Ureter (tissue), 1 donor: ENCODE measurements around the gene AVL9. TPM values are rescaled to one million over a fixed set of nuclear protein-coding genes. Genes with fewer than 3 reads are reported as not detected.
"Not testable (repeated sequence)": the region's sequence is repeated elsewhere in the genome, so short reads cannot be mapped to it uniquely, and the experiment has no call there.

ENCODE experiments used
- DNase-seq: peaks from one replicate; pipeline ENCODE4 v3.0.0-alpha.2; 2020; ENCODE audit warnings: low spot score
- total RNA-seq: library from RNA; stranded (reverse); gene quantifications from one replicate; pipeline ENCODE4 v1.2.4, GENCODE V29; 2023
- donor health status: DM: yes; HTN: yes; CAD: no.

Gene AVL9
- total RNA-seq, 1 donor from 2014 or later = 61.2 TPM

DNA sequence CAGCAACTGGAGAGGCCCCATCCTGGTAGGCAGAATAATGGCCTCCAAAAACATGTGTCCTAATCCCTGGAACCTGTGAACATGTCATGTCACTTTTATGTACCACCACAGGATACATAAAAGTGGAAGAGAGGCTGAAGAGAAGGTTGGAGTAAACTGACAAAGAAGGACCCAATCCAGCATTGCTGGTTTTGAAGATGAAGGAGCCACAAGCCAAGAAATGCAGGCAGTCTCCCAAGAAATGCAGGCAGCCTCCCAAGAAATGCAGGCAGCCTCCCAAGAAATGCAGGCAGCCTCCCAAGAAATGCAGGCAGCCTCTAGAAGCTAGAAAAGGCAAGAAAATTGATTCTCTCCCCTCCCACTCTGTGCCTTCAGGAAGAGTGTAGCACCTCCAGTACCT, 142.3 kb downstream of the AVL9 start:
- not testable (repeated sequence) for DNase-seq

Other genes with a start within 250 kb of the AVL9 start
- gene LSM5, start 5.1 kb upstream of the AVL9 start, total RNA-seq = 48.4 TPM